Smooth muscle cell (in vitro differentiated cells): ENCODE data around the gene COL1A1. TPM values are rescaled to one million over a fixed set of nuclear protein-coding genes. Genes with fewer than 3 reads are reported as not detected.

Experiments
- DNase-seq: peaks from one replicate; lab custom pipeline; 2025; ENCODE audit not compliant: unreplicated experiment; lab: John Stamatoyannopoulos, UW
- H2AFZ ChIP-seq: fragments of 200-600 bp; sonication (generic); 2 replicates; pipeline ENCODE4 v1.6.0; 2016; ENCODE audit warnings: antibody characterized with exemption, low read depth, mild to moderate bottlenecking
- H3F3A ChIP-seq: fragments of 200-600 bp; sonication (generic); 2 replicates; pipeline ENCODE4 v1.6.0; 2017; ENCODE audit warnings: antibody characterized with exemption, low read depth
- H3K27ac ChIP-seq: fragments of 200-600 bp; sonication (generic); 2 replicates; pipeline ENCODE4 v1.5.1; 2016; ENCODE audit warnings: low read depth, mild to moderate bottlenecking
- H3K27me3 ChIP-seq: fragments of 200-600 bp; sonication (generic); 2 replicates; pipeline ENCODE4 v1.6.1; 2016; ENCODE audit warnings: low read depth, mild to moderate bottlenecking
- H3K36me3 ChIP-seq: fragments of 200-600 bp; sonication (generic); 2 replicates; pipeline ENCODE4 v1.5.1; 2016; ENCODE audit warnings: low read depth
- H3K4me1 ChIP-seq: fragments of 200-600 bp; sonication (generic); 2 replicates; pipeline ENCODE4 v1.5.1; 2016; ENCODE audit warnings: low read depth
- H3K4me2 ChIP-seq: fragments of 200-600 bp; sonication (generic); 2 replicates; pipeline ENCODE4 v1.6.0; 2016; ENCODE audit warnings: mild to moderate bottlenecking
- H3K4me3 ChIP-seq: fragments of 200-600 bp; sonication (generic); 2 replicates; pipeline ENCODE4 v1.5.1; 2016; ENCODE audit warnings: mild to moderate bottlenecking
- H3K79me2 ChIP-seq: fragments of 200-600 bp; sonication (generic); 2 replicates; pipeline ENCODE4 v1.6.0; 2016; ENCODE audit warnings: low read depth, mild to moderate bottlenecking
- H3K9ac ChIP-seq: fragments of 200-600 bp; sonication (generic); 2 replicates; pipeline ENCODE4 v1.6.0; 2016; ENCODE audit warnings: low read depth
- H3K9me3 ChIP-seq: fragments of 200-600 bp; sonication (generic); replicated peaks from 2 replicates; pipeline ENCODE4 v1.5.1; 2016; ENCODE audit warnings: low read depth
- H4K20me1 ChIP-seq: fragments of 200-600 bp; sonication (generic); 2 replicates; pipeline ENCODE4 v1.6.0; 2016; ENCODE audit warnings: low read depth
- WGBS: methylation state at CpG from one replicate; pipeline ENCODE4 v1.1.7; 2016; ENCODE audit warnings: low lambda C conversion rate; 5-methylcytosine and 5-hydroxymethylcytosine counted together
- polyA plus RNA-seq: library from polyadenylated mRNA; unstranded; fragments of >200 nt; fragmentation: Nextera tagmentation; extraction: Ambion mirVana; gene quantifications from 2 replicates; pipeline ENCODE4 v1.2.1, GENCODE V29; 2016
- total RNA-seq: library from RNA; depleted of rRNA; stranded (reverse); fragments of >200 nt; gene quantifications from 2 replicates; pipeline ENCODE4 v1.2.3, GENCODE V29; 2014
- TF ChIP-seq, protein P1 (sequence below): fragments of 200-600 bp; sonication (generic); IDR thresholded peaks from 2 replicates; pipeline ENCODE4 v1.5.1; 2017; ENCODE audit warnings: borderline replicate concordance, mild to moderate bottlenecking, antibody characterized with exemption; ENCODE audit not compliant: insufficient read depth, poor library complexity, severe bottlenecking

COL1A1 gene
- total and polyA plus RNA-seq, 2 experiments from 2014 or later: 4,141 to 25,649 TPM

DNA sequence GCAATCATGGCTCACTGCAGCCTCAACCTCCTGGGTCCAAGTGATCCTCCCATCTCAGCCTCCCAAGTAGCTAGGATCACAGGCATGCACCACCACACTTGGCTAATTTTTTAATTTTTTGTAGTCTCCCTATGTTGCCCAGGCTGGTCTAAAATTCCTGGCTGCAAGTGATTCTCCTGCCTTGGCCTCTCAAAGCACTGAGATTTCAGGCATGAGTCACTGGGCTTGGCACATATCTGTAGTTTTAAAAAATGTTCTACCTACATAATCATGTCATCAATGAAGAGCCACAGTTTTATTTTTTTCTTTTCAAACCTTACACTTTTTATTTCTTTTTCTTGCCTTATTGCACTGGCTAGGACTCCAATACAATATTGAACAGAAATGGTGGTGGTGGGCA, 33.1 kb upstream of the COL1A1 start:
- H2AFZ ChIP-seq: no peak overlapping the region
- H3K9ac ChIP-seq: no peak overlapping the region
- no peak overlapping the region for H3K27ac ChIP-seq
- no peaks in the 10 kb centered on the region for H3F3A ChIP-seq
- no peak for DNase-seq
- no peaks in the 10 kb centered on the region for H3K79me2 ChIP-seq
- no peaks in the 10 kb centered on the region for H3K36me3 ChIP-seq
- no peaks in the 10 kb centered on the region for H3K9me3 ChIP-seq
- no peak overlapping the region for H3K4me2 ChIP-seq
- no peaks in the 10 kb centered on the region for H3K27me3 ChIP-seq
- TF ChIP-seq, protein P1, sequence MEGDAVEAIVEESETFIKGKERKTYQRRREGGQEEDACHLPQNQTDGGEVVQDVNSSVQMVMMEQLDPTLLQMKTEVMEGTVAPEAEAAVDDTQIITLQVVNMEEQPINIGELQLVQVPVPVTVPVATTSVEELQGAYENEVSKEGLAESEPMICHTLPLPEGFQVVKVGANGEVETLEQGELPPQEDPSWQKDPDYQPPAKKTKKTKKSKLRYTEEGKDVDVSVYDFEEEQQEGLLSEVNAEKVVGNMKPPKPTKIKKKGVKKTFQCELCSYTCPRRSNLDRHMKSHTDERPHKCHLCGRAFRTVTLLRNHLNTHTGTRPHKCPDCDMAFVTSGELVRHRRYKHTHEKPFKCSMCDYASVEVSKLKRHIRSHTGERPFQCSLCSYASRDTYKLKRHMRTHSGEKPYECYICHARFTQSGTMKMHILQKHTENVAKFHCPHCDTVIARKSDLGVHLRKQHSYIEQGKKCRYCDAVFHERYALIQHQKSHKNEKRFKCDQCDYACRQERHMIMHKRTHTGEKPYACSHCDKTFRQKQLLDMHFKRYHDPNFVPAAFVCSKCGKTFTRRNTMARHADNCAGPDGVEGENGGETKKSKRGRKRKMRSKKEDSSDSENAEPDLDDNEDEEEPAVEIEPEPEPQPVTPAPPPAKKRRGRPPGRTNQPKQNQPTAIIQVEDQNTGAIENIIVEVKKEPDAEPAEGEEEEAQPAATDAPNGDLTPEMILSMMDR: no peak
- no peak overlapping the region for H3K4me3 ChIP-seq
- no peaks in the 10 kb centered on the region for H4K20me1 ChIP-seq
- no peaks in the 10 kb centered on the region for H3K4me1 ChIP-seq

GRCh38 chr17:50225701-50226240, 24.3 kb upstream of the COL1A1 start:
- Histone ChIP-seq H3K36me3 (no peaks in the 10 kb centered on the region), H3K9ac (no peak overlapping the region), H2AFZ (no peak overlapping the region), H3K9me3 (no peaks in the 10 kb centered on the region), H3F3A (peaks cover 2% of the 10 kb centered on the region), H3K27ac (no peak overlapping the region), H3K4me3 (no peak overlapping the region), H3K4me1 (peaks cover 17% of the 10 kb centered on the region), H4K20me1 (no peaks in the 10 kb centered on the region), H3K79me2 (no peaks in the 10 kb centered on the region), H3K27me3 (no peaks in the 10 kb centered on the region), H3K4me2 (no peak overlapping the region)
- TF ChIP-seq, protein P1: no peak
- no peak for DNase-seq
- 80% methylated on average over 3 of the region's 3 CpGs for WGBS

DNA sequence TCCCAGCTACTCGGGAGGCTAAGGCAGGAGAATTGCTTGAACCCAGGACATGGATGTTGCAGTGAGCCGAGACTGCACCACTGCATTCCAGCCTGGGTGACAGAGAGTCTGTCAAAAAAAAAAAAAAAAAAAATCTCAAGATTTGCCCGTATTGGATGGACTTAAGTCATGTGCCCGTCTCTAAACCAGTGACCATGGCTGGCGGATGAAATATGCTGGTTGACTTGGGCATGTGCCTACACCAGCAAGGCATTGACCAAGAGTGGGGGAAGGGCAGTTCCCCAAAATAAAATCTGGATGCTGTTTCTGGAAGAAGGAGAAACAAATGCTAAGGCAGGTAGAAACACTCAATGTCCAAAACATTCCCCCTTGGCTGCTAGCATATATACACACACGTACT, 21.5 kb upstream of the COL1A1 start:
- 96% methylated on average over 6 of the region's 6 CpGs for WGBS
- no peak for DNase-seq
- peaks cover 31% of the 10 kb centered on the region for H3K4me1 ChIP-seq
- no peaks in the 10 kb centered on the region for H3K36me3 ChIP-seq
- H3K27ac ChIP-seq: peak overlapping the region; percentile 99
- no peaks in the 10 kb centered on the region for H3K79me2 ChIP-seq
- H3K4me2 ChIP-seq: no peak overlapping the region
- H3K4me3 ChIP-seq: no peak overlapping the region
- no peaks in the 10 kb centered on the region for H3K27me3 ChIP-seq
- TF ChIP-seq, protein P1: no peak
- peaks cover 14% of the 10 kb centered on the region for H3F3A ChIP-seq
- H2AFZ ChIP-seq: no peak overlapping the region
- H3K9ac ChIP-seq: no peak overlapping the region
- no peaks in the 10 kb centered on the region for H4K20me1 ChIP-seq
- H3K9me3 ChIP-seq: no peaks in the 10 kb centered on the region

DNA sequence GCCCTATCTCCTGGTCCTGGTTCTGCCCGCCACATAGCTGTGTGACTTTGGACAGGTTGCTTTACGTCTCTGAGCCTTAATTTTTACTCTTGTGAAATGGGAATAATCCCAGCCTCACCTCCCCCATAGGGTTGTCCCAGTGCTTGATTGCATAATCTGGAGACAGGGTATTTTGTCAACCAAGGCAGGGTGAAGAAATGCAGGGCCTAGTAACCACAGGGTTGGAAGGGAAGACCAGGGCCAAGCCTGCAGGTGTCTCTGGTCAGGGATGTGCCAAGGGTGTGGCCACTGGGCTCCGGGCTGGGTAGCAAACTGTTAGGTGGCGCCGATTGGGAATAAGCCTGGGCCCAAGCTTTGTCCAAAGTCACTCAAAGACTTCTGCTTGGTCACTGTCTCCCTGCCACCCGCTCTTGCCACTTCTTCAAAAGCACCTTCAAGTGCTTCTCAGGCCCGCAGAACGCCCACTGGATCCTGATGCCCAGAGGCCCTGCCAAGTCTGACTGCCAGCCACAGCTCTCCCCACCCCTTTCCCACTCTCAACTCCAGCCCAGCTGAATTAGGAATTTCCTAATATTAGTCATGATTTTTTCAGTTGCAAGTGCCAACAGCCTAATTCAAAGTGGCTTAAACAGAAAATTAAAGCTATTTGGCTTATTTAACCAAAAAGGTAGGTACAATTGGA, 20.6 kb upstream of the COL1A1 start:
- Histone ChIP-seq H3K4me3 (no peak overlapping the region), H3K4me2 (peak overlapping the region; percentile 83), H3K4me1 (peaks cover 31% of the 10 kb centered on the region), H2AFZ (no peak overlapping the region), H4K20me1 (no peaks in the 10 kb centered on the region), H3K9me3 (no peaks in the 10 kb centered on the region), H3K79me2 (no peaks in the 10 kb centered on the region), H3K36me3 (no peaks in the 10 kb centered on the region), H3K27ac (peak overlapping the region; percentile 99), H3F3A (peaks cover 22% of the 10 kb centered on the region), H3K27me3 (no peaks in the 10 kb centered on the region), H3K9ac (peak overlapping the region; percentile 32)
- no peak for DNase-seq
- TF ChIP-seq, protein P1: no peak
- WGBS: 90% methylated on average over 7 of the region's 8 CpGs
